HCT116 (cell line): ENCODE measurements around the gene C5AR1. TPM values are rescaled to one million over a fixed set of nuclear protein-coding genes. Genes with fewer than 3 reads are reported as not detected.

Experiments
- ATAC-seq: fragments of 200-7000 bp; cut with Tn5 transposase; 2 replicates; pipeline ENCODE4 v1.9.1; 2020; ENCODE audit warnings: mild to moderate bottlenecking, moderate library complexity
- BruUV-seq: library from RNA; stranded (reverse); fragments of 400-500 nt; replicated peaks from 2 replicates; lab custom pipeline; 2021; lab: Mats Ljungman, UMichigan
- CTCF ChIA-PET: fragments of 300-600 bp; sonication (Branson Sonifier 250); formaldehyde crosslinking; loops from one replicate; lab custom pipeline; 2021; ENCODE audit warnings: antibody characterized with exemption; lab: Charles Lee
- POLR2A ChIA-PET: fragments of 300-600, 350-600 bp; sonication (Branson Sonifier 250); formaldehyde crosslinking; loops from one replicate; lab custom pipeline; 2021; ENCODE audit warnings: antibody characterized with exemption; lab: Charles Lee
- RAD21 ChIA-PET, 2 experiments: fragments of 300-600 bp; sonication (Branson Sonifier 250); formaldehyde crosslinking; loops; one replicate each; lab custom pipeline; 2023; ENCODE audit warnings: low total read pairs in 2 of 2; ENCODE audit not compliant: uncharacterized antibody in 2 of 2, unreplicated experiment in 2 of 2, low non-redundant PET in 1 of 2; lab: Charles Lee
- DNase-seq: peaks from one replicate; pipeline ENCODE4 v3.0.0-alpha.2; 2010; ENCODE audit warnings: low read depth, low spot score
- H2AFZ ChIP-seq: fragments of 200-600 bp; shearing (Covaris generic), sonication (generic); 2 replicates; pipeline ENCODE4 v1.6.1; 2017; ENCODE audit warnings: low read depth, mixed run types, mixed read lengths, antibody characterized with exemption, low read length; ENCODE audit not compliant: poor library complexity, severe bottlenecking
- H3K27ac ChIP-seq: 2 replicates; pipeline ENCODE4 v1.5.1; 2012; ENCODE audit warnings: low read depth, low read length
- H3K27me3 ChIP-seq: fragments of 200-600 bp; sonication (generic); 2 replicates; pipeline ENCODE4 v1.6.1; 2016; ENCODE audit warnings: mixed run types, low read length, mixed read lengths; ENCODE audit not compliant: insufficient read depth
- H3K36me3 ChIP-seq, 2 experiments: fragments of 200-500 bp in 1 of 2; fragments of 200-600 bp in 1 of 2; sonication (Bioruptor generic) in 1 of 2; sonication (generic) in 1 of 2; 2 replicates each; pipeline versions ENCODE4 v1.5.1 to v1.6.1; 2014 to 2016; ENCODE audit warnings: low read length in 2 of 2, inconsistent platforms in 1 of 2, mixed read lengths in 1 of 2, mixed run types in 1 of 2; ENCODE audit not compliant: insufficient read depth in 2 of 2, control insufficient read depth in 1 of 2
- H3K4me1 ChIP-seq, 2 experiments: fragments of 200-600 bp in 1 of 2; sonication (generic) in 1 of 2; 2 replicates each; pipeline versions ENCODE4 v1.5.1 to v1.6.1; 2012 to 2017; ENCODE audit warnings: low read length in 2 of 2, inconsistent platforms in 1 of 2, mild to moderate bottlenecking in 1 of 2, mixed read lengths in 1 of 2, mixed run types in 1 of 2, moderate library complexity in 1 of 2; ENCODE audit not compliant: insufficient read depth in 2 of 2, control insufficient read depth in 1 of 2
- H3K4me2 ChIP-seq: fragments of 200-600 bp; sonication (generic); 2 replicates; pipeline ENCODE4 v1.6.1; 2017; ENCODE audit warnings: mixed run types, low read length, mixed read lengths
- H3K4me3 ChIP-seq, 2 experiments: fragments of 200-600 bp in 1 of 2; sonication (generic) in 1 of 2; replicated peaks in 1 of 2; 2 replicates each; pipeline ENCODE4 v1.5.1; 2011 to 2016; ENCODE audit warnings: low read length in 2 of 2, control low read depth in 1 of 2, low read depth in 1 of 2, mild to moderate bottlenecking in 1 of 2, mixed read lengths in 1 of 2, mixed run types in 1 of 2
- H3K79me2 ChIP-seq: fragments of 200-600 bp; sonication (generic); 2 replicates; pipeline ENCODE4 v1.6.1; 2017; ENCODE audit warnings: mild to moderate bottlenecking, mixed run types, low read length, moderate library complexity, mixed read lengths; ENCODE audit not compliant: insufficient read depth
- H3K9ac ChIP-seq: fragments of 200-600 bp; sonication (generic); 2 replicates; pipeline ENCODE4 v1.6.1; 2016; ENCODE audit warnings: low read length, mixed read lengths
- H3K9me2 ChIP-seq: fragments of 200-600 bp; sonication (generic), shearing (Covaris generic); 2 replicates; pipeline ENCODE4 v1.6.1; 2017; ENCODE audit warnings: mixed run types, mild to moderate bottlenecking, moderate library complexity; ENCODE audit not compliant: insufficient read depth
- H3K9me3 ChIP-seq, 2 experiments: fragments of 200-500 bp in 1 of 2; fragments of 200-600 bp in 1 of 2; sonication (Bioruptor generic) in 1 of 2; sonication (generic) in 1 of 2; 2 replicates each; pipeline ENCODE4 v1.6.1; 2014 to 2017; ENCODE audit warnings: low read length in 2 of 2, mixed read lengths in 2 of 2, inconsistent platforms in 1 of 2, low read depth in 1 of 2, mild to moderate bottlenecking in 1 of 2, mixed run types in 1 of 2, moderate library complexity in 1 of 2; ENCODE audit not compliant: control insufficient read depth in 1 of 2, insufficient read depth in 1 of 2
- H4K20me1 ChIP-seq: fragments of 200-600 bp; sonication (generic), shearing (Covaris generic); 2 replicates; pipeline ENCODE4 v1.6.1; 2017; ENCODE audit warnings: mixed run types, mild to moderate bottlenecking, moderate library complexity; ENCODE audit not compliant: insufficient read depth
- ATF3 ChIP-seq: IDR thresholded peaks from 2 replicates; pipeline ENCODE4 v1.6.1; 2012
- CBX3 ChIP-seq: IDR thresholded peaks from 2 replicates; pipeline ENCODE4 v1.6.1; 2012; ENCODE audit warnings: low read depth
- CEBPB ChIP-seq: IDR thresholded peaks from 2 replicates; pipeline ENCODE4 v1.6.1; 2012; ENCODE audit warnings: low read depth
- CTCF ChIP-seq, 3 experiments: fragments of 200-600 bp in 1 of 3; sonication (generic) in 1 of 3; IDR thresholded peaks in 2 of 3; conservative IDR thresholded peaks in 1 of 3; 2 replicates each; pipeline ENCODE4 v1.5.1; 2012 to 2017; ENCODE audit warnings: low read depth in 2 of 3, low read length in 2 of 3, antibody characterized with exemption in 1 of 3, borderline replicate concordance in 1 of 3, control low read depth in 1 of 3, mild to moderate bottlenecking in 1 of 3, mixed read lengths in 1 of 3, mixed run types in 1 of 3, moderate library complexity in 1 of 3; ENCODE audit not compliant: insufficient read depth in 1 of 3
- EGR1 ChIP-seq: IDR thresholded peaks from 2 replicates; pipeline ENCODE4 v1.6.1; 2012; ENCODE audit warnings: low read depth
- EZH2 ChIP-seq: fragments of 200-600 bp; sonication (generic); IDR thresholded peaks from 2 replicates; pipeline ENCODE4 v1.6.1; 2017; ENCODE audit warnings: antibody characterized with exemption, mixed run types
- FOSL1 ChIP-seq: IDR thresholded peaks from 2 replicates; pipeline ENCODE4 v1.6.1; 2012; ENCODE audit warnings: low read depth
- JUND ChIP-seq: IDR thresholded peaks from 2 replicates; pipeline ENCODE4 v1.6.1; 2012
- POLR2A ChIP-seq: IDR thresholded peaks from 2 replicates; pipeline ENCODE4 v1.7.0; 2011; ENCODE audit warnings: borderline replicate concordance; ENCODE audit not compliant: insufficient read depth, insufficient read length; ENCODE audit errors: extremely low read depth
- POLR2AphosphoS5 ChIP-seq: IDR thresholded peaks from 2 replicates; pipeline ENCODE4 v1.6.1; 2011; ENCODE audit warnings: mild to moderate bottlenecking, low read depth, low read length, moderate library complexity
- RAD21 ChIP-seq: IDR thresholded peaks from 2 replicates; pipeline ENCODE4 v1.6.1; 2012; ENCODE audit warnings: low read depth, mild to moderate bottlenecking
- SP1 ChIP-seq: IDR thresholded peaks from 2 replicates; pipeline ENCODE4 v1.6.1; 2012; ENCODE audit warnings: low read depth
- SRF ChIP-seq: IDR thresholded peaks from 2 replicates; pipeline ENCODE4 v1.6.1; 2012; ENCODE audit warnings: low read depth
- TCF7L2 ChIP-seq: IDR thresholded peaks from 2 replicates; pipeline ENCODE4 v1.7.0; 2011; ENCODE audit warnings: borderline replicate concordance, inconsistent platforms; ENCODE audit not compliant: insufficient read depth, insufficient read length; ENCODE audit errors: extremely low read depth
- YY1 ChIP-seq: IDR thresholded peaks from 2 replicates; pipeline ENCODE4 v1.6.1; 2011; ENCODE audit warnings: low read length, low read depth, moderate library complexity, mild to moderate bottlenecking; ENCODE audit not compliant: insufficient replicate concordance; ENCODE audit errors: extremely low read depth
- ZBTB33 ChIP-seq: IDR thresholded peaks from 2 replicates; pipeline ENCODE4 v1.6.1; 2011; ENCODE audit warnings: mild to moderate bottlenecking, low read length, moderate library complexity; ENCODE audit not compliant: insufficient replicate concordance; ENCODE audit errors: extremely low read depth
- ZFX ChIP-seq: fragments of 450-650 bp; IDR thresholded peaks from 2 replicates; pipeline ENCODE4 v1.6.1; 2017
- intact Hi-C: fragments of 100-400 bp; cut with micrococcal nuclease; formaldehyde crosslinking; loops from 2 replicates; pipeline ENCODE4 v1.10.0; 2022
- total RNA-seq: library from RNA; stranded (reverse); gene quantifications from one replicate; pipeline ENCODE4 v1.2.1, GENCODE V29; 2021; ENCODE audit not compliant: unreplicated experiment
- TF ChIP-seq, protein P1 (sequence below): IDR thresholded peaks from 2 replicates; pipeline ENCODE4 v1.6.1; 2012; ENCODE audit warnings: low read depth

Gene C5AR1
- total RNA-seq, 1 experiment from 2014 or later, result 6.5 TPM

- TF ChIP-seq TCF7L2, result no peak
- no peak for TF ChIP-seq CEBPB
- no peak for TF ChIP-seq CBX3
- no peak for TF ChIP-seq JUND
- TF ChIP-seq EZH2, result no peak
These were observed 33.6 kb downstream of the C5AR1 start (continued) for GRCh38 chr19:47343194-47343802.

- H3K4me2 ChIP-seq, result no peak overlapping the region
- no peak for TF ChIP-seq POLR2A
- TF ChIP-seq CBX3, result no peak
- no peak for TF ChIP-seq ZBTB33
- no peak for TF ChIP-seq EZH2
- TF ChIP-seq SRF, result no peak
- no peak for TF ChIP-seq SP1
- TF ChIP-seq EGR1, result no peak
- no peak for TF ChIP-seq FOSL1
- TF ChIP-seq, protein P1, sequence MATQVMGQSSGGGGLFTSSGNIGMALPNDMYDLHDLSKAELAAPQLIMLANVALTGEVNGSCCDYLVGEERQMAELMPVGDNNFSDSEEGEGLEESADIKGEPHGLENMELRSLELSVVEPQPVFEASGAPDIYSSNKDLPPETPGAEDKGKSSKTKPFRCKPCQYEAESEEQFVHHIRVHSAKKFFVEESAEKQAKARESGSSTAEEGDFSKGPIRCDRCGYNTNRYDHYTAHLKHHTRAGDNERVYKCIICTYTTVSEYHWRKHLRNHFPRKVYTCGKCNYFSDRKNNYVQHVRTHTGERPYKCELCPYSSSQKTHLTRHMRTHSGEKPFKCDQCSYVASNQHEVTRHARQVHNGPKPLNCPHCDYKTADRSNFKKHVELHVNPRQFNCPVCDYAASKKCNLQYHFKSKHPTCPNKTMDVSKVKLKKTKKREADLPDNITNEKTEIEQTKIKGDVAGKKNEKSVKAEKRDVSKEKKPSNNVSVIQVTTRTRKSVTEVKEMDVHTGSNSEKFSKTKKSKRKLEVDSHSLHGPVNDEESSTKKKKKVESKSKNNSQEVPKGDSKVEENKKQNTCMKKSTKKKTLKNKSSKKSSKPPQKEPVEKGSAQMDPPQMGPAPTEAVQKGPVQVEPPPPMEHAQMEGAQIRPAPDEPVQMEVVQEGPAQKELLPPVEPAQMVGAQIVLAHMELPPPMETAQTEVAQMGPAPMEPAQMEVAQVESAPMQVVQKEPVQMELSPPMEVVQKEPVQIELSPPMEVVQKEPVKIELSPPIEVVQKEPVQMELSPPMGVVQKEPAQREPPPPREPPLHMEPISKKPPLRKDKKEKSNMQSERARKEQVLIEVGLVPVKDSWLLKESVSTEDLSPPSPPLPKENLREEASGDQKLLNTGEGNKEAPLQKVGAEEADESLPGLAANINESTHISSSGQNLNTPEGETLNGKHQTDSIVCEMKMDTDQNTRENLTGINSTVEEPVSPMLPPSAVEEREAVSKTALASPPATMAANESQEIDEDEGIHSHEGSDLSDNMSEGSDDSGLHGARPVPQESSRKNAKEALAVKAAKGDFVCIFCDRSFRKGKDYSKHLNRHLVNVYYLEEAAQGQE, result no peak
- no peak for TF ChIP-seq POLR2AphosphoS5
- no peak for TF ChIP-seq YY1
- no peak for TF ChIP-seq ATF3
- TF ChIP-seq CTCF (IDR thresholded peaks at IDR 0.05 in 2 of 3, conservative IDR thresholded peaks at IDR 0.05 in 1 of 3; ENCODE audit: borderline replicate concordance in 1 of 3, insufficient read depth in 1 of 3, low read depth in 2 of 3, low read length in 2 of 3), result no peak
- TF ChIP-seq ZFX, result no peak
- no peak for TF ChIP-seq CEBPB
- TF ChIP-seq RAD21, result no peak
- TF ChIP-seq TCF7L2, result no peak
- no TSS peak for BruUV-seq
- ATAC-seq (no peak), DNase-seq (no peak)
- POLR2A ChIA-PET, result no interaction called here
- H3K27me3 ChIP-seq, result no peaks in the 10 kb centered on the region
- peaks cover 2% of the 10 kb centered on the region; the same call in 1 of the 2 replicates for H3K79me2 ChIP-seq
- no peak overlapping the region for H2AFZ ChIP-seq
- H3K4me1 ChIP-seq, result peaks cover 3 to 6% of the 10 kb centered on the region in 2 experiments; a peak in 3 of 4 replicates
- no peaks in the 10 kb centered on the region for H3K36me3 ChIP-seq
- no peaks in the 10 kb centered on the region for H4K20me1 ChIP-seq
- H3K9me2 ChIP-seq, result no peaks in the 10 kb centered on the region
- no peak overlapping the region for H3K9ac ChIP-seq
- RAD21 ChIA-PET, result no interaction called here
- intact Hi-C loops, result no loop called here
- CTCF ChIA-PET, result interaction anchor here (0.6 kb wide), 1 partner anchor 39 kb away, joined by 3 read pairs; no protein-coding TSS in a partner anchor
- no peaks in the 10 kb centered on the region; a peak in 1 of 4 replicates for H3K9me3 ChIP-seq
- H3K4me3 ChIP-seq, result no peak overlapping the region
- H3K27ac ChIP-seq, result no peak overlapping the region
These were observed 34.8 kb downstream of the C5AR1 start for GRCh38 chr19:47344425-47344824.
